Type B pancreatic cell (in vitro differentiated cells): ENCODE measurements around the gene SCN11A. TPM values are rescaled to one million over a fixed set of nuclear protein-coding genes. Genes with fewer than 3 reads are reported as not detected.

Experiments
- DNase-seq: peaks from one replicate; pipeline ENCODE4 v3.0.0; 2021; ENCODE audit warnings: mixed read lengths; ENCODE audit not compliant: unreplicated experiment; ENCODE audit errors: extremely low spot score
- H3K27ac Mint-ChIP-seq: 2 replicates; pipeline ENCODE4 v1.8.0; 2021; ENCODE audit warnings: mild to moderate bottlenecking, mixed read lengths
- H3K27me3 Mint-ChIP-seq: 2 replicates; pipeline ENCODE4 v1.8.0; 2021; ENCODE audit warnings: mixed read lengths
- H3K36me3 Mint-ChIP-seq: 2 replicates; pipeline ENCODE4 v1.8.0; 2021; ENCODE audit warnings: mixed read lengths
- H3K4me1 Mint-ChIP-seq: one replicate; pipeline ENCODE4 v1.8.0; 2021; ENCODE audit warnings: mixed read lengths; ENCODE audit not compliant: unreplicated experiment
- H3K4me3 Mint-ChIP-seq: 2 replicates; pipeline ENCODE4 v1.8.0; 2021; ENCODE audit warnings: mild to moderate bottlenecking, mixed read lengths
- H3K9me3 Mint-ChIP-seq: 2 replicates; pipeline ENCODE4 v1.8.0; 2021; ENCODE audit warnings: mixed read lengths
- CTCF ChIP-seq: fragments of 200-600 bp; sonication (generic); conservative IDR thresholded peaks from 2 replicates; pipeline ENCODE4 v1.5.0; 2021; ENCODE audit warnings: antibody characterized with exemption, mild to moderate bottlenecking
- total RNA-seq: library from RNA; stranded (reverse); gene quantifications from 2 replicates; pipeline ENCODE4 v1.2.1, GENCODE V29; 2021; ENCODE audit warnings: low replicate concordance

Gene SCN11A
- total RNA-seq, 1 donor from 2014 or later, result 1.4 TPM

GRCh38 chr3:39053696-39054095 is 2.0 kb upstream of the SCN11A start:
- H3K36me3 Mint-ChIP-seq, result no peaks in the 10 kb centered on the region
- peaks cover 4% of the 10 kb centered on the region for H3K9me3 Mint-ChIP-seq
- H3K4me3 Mint-ChIP-seq, result no peak overlapping the region
- DNase-seq, result no peak
- TF ChIP-seq CTCF, result no peak
- H3K27ac Mint-ChIP-seq, result no peak overlapping the region
- peaks cover 29% of the 10 kb centered on the region for H3K4me1 Mint-ChIP-seq
- H3K27me3 Mint-ChIP-seq, result no peaks in the 10 kb centered on the region

GRCh38 chr3:39052583-39052982 is 839 bp upstream of the SCN11A start:
- Mint-ChIP-seq H3K4me1 (peaks cover 29% of the 10 kb centered on the region), H3K27me3 (no peaks in the 10 kb centered on the region), H3K9me3 (peaks cover 4% of the 10 kb centered on the region), H3K36me3 (no peaks in the 10 kb centered on the region), H3K4me3 (peak overlapping the region; percentile 97), H3K27ac (peak overlapping the region; percentile 96)
- no peak for DNase-seq
- TF ChIP-seq CTCF, result no peak

GRCh38 chr3:39050029-39050428 is 1.7 kb downstream of the SCN11A start:
- peaks cover 4% of the 10 kb centered on the region for H3K9me3 Mint-ChIP-seq
- no peak overlapping the region for H3K27ac Mint-ChIP-seq
- no peak for TF ChIP-seq CTCF
- H3K4me3 Mint-ChIP-seq, result no peak overlapping the region
- peaks cover 6% of the 10 kb centered on the region for H3K27me3 Mint-ChIP-seq
- no peaks in the 10 kb centered on the region for H3K36me3 Mint-ChIP-seq
- H3K4me1 Mint-ChIP-seq, result peaks cover 24% of the 10 kb centered on the region
- no peak for DNase-seq

- no peak for TF ChIP-seq CTCF
- Mint-ChIP-seq H3K4me3 (no peak overlapping the region), H3K4me1 (no peaks in the 10 kb centered on the region), H3K9me3 (no peaks in the 10 kb centered on the region), H3K36me3 (no peaks in the 10 kb centered on the region), H3K27ac (no peak overlapping the region), H3K27me3 (peaks cover 4% of the 10 kb centered on the region)
- DNase-seq, result no peak
These were observed 13.6 kb downstream of the SCN11A start for GRCh38 chr3:39038165-39038564.

GRCh38 chr3:39029556-39029955 is 22.2 kb downstream of the SCN11A start:
- Mint-ChIP-seq H3K4me1 (no peaks in the 10 kb centered on the region), H3K27me3 (peaks cover 3% of the 10 kb centered on the region), H3K27ac (no peak overlapping the region), H3K4me3 (no peak overlapping the region), H3K9me3 (no peaks in the 10 kb centered on the region), H3K36me3 (no peaks in the 10 kb centered on the region)
- no peak for TF ChIP-seq CTCF
- DNase-seq, result no peak

GRCh38 chr3:39028546-39028945 is 23.2 kb downstream of the SCN11A start:
- DNase-seq, result no peak
- H3K4me1 Mint-ChIP-seq, result no peaks in the 10 kb centered on the region
- no peak overlapping the region for H3K4me3 Mint-ChIP-seq
- peaks cover 3% of the 10 kb centered on the region for H3K27me3 Mint-ChIP-seq
- H3K36me3 Mint-ChIP-seq, result no peaks in the 10 kb centered on the region
- TF ChIP-seq CTCF, result no peak
- H3K9me3 Mint-ChIP-seq, result no peaks in the 10 kb centered on the region
- H3K27ac Mint-ChIP-seq, result no peak overlapping the region
